ENCODE data around the gene GPHA2.

Gene GPHA2

GRCh38 chr11:64894070-64894811, 41.5 kb downstream of the GPHA2 start:
- Histone ChIP-seq H3K4me3 (ENCODE audit: low read depth in 1 of 5, low read length in 5 of 5) (no peak overlapping the region), H3K27ac (ENCODE audit: low read depth, low read length) (no peak overlapping the region), H3K4me1 (ENCODE audit: control insufficient read depth in 5 of 5, insufficient read depth in 5 of 5, low read length in 5 of 5) (peaks cover 0 to 30% (median 8%) of the 10 kb centered on the region in 5 donors), H3K36me3 (ENCODE audit: control insufficient read depth in 5 of 5, insufficient read depth in 5 of 5, low read length in 5 of 5) (peaks cover 0 to 49% (median 40%) of the 10 kb centered on the region in 5 donors), H3K9me3 (ENCODE audit: control insufficient read depth in 5 of 5, low read length in 5 of 5) (no peaks in the 10 kb centered on the region), H3K27me3 (ENCODE audit: control insufficient read depth in 5 of 5, insufficient read depth in 4 of 5, low read length in 5 of 5) (no peaks in the 10 kb centered on the region), H3K9ac (ENCODE audit: low read length in 5 of 5) (no peak overlapping the region)

- Histone ChIP-seq H3K36me3 (ENCODE audit: control insufficient read depth in 5 of 5, insufficient read depth in 5 of 5, low read length in 5 of 5) (peaks cover 0 to 41% (median 36%) of the 10 kb centered on the region in 5 donors), H3K9me3 (ENCODE audit: control insufficient read depth in 5 of 5, low read length in 5 of 5) (no peaks in the 10 kb centered on the region), H3K27me3 (ENCODE audit: control insufficient read depth in 5 of 5, insufficient read depth in 4 of 5, low read length in 5 of 5) (no peaks in the 10 kb centered on the region), H3K27ac (ENCODE audit: low read depth, low read length) (no peak overlapping the region), H3K4me1 (ENCODE audit: control insufficient read depth in 5 of 5, insufficient read depth in 5 of 5, low read length in 5 of 5) (peaks cover 0 to 33% (median 8%) of the 10 kb centered on the region in 5 donors), H3K4me3 (ENCODE audit: low read depth in 1 of 5, low read length in 5 of 5) (no peak overlapping the region), H3K9ac (ENCODE audit: low read length in 5 of 5) (no peak overlapping the region)
Observed at GRCh38 chr11:64893194-64894069, 42.3 kb downstream of the GPHA2 start.

GRCh38 chr11:64892838-64893193, 42.9 kb downstream of the GPHA2 start:
- Histone ChIP-seq H3K36me3 (ENCODE audit: control insufficient read depth in 5 of 5, insufficient read depth in 5 of 5, low read length in 5 of 5) (peaks cover 0 to 35% (median 30%) of the 10 kb centered on the region in 5 donors), H3K9ac (ENCODE audit: low read length in 5 of 5) (no peak overlapping the region), H3K27me3 (ENCODE audit: control insufficient read depth in 5 of 5, insufficient read depth in 4 of 5, low read length in 5 of 5) (no peaks in the 10 kb centered on the region), H3K27ac (ENCODE audit: low read depth, low read length) (no peak overlapping the region), H3K4me3 (ENCODE audit: low read depth in 1 of 5, low read length in 5 of 5) (no peak overlapping the region), H3K9me3 (ENCODE audit: control insufficient read depth in 5 of 5, low read length in 5 of 5) (no peaks in the 10 kb centered on the region), H3K4me1 (ENCODE audit: control insufficient read depth in 5 of 5, insufficient read depth in 5 of 5, low read length in 5 of 5) (peaks cover 4 to 39% (median 14%) of the 10 kb centered on the region in 5 donors)

- Histone ChIP-seq H3K9ac (ENCODE audit: low read length in 5 of 5) (no peak overlapping the region), H3K27ac (ENCODE audit: low read depth, low read length) (no peak overlapping the region), H3K9me3 (ENCODE audit: control insufficient read depth in 5 of 5, low read length in 5 of 5) (no peaks in the 10 kb centered on the region), H3K27me3 (ENCODE audit: control insufficient read depth in 5 of 5, insufficient read depth in 4 of 5, low read length in 5 of 5) (no peaks in the 10 kb centered on the region), H3K36me3 (ENCODE audit: control insufficient read depth in 5 of 5, insufficient read depth in 5 of 5, low read length in 5 of 5) (peaks cover 0 to 31% (median 26%) of the 10 kb centered on the region in 5 donors), H3K4me1 (ENCODE audit: control insufficient read depth in 5 of 5, insufficient read depth in 5 of 5, low read length in 5 of 5) (peaks cover 4 to 43% (median 18%) of the 10 kb centered on the region in 5 donors), H3K4me3 (ENCODE audit: low read depth in 1 of 5, low read length in 5 of 5) (no peak overlapping the region)
Observed at GRCh38 chr11:64892411-64892831, 43.3 kb downstream of the GPHA2 start.

GRCh38 chr11:64891880-64892279, 43.8 kb downstream of the GPHA2 start:
- Histone ChIP-seq H3K4me3 (ENCODE audit: low read depth in 1 of 5, low read length in 5 of 5) (no peak overlapping the region), H3K27me3 (ENCODE audit: control insufficient read depth in 5 of 5, insufficient read depth in 4 of 5, low read length in 5 of 5) (no peaks in the 10 kb centered on the region), H3K36me3 (ENCODE audit: control insufficient read depth in 5 of 5, insufficient read depth in 5 of 5, low read length in 5 of 5) (peaks cover 0 to 25% (median 20%) of the 10 kb centered on the region in 5 donors), H3K27ac (ENCODE audit: low read depth, low read length) (no peak overlapping the region), H3K9ac (ENCODE audit: low read length in 5 of 5) (no peak overlapping the region), H3K4me1 (ENCODE audit: control insufficient read depth in 5 of 5, insufficient read depth in 5 of 5, low read length in 5 of 5) (peaks cover 4 to 46% (median 20%) of the 10 kb centered on the region in 5 donors), H3K9me3 (ENCODE audit: control insufficient read depth in 5 of 5, low read length in 5 of 5) (no peaks in the 10 kb centered on the region)

GRCh38 chr11:64891215-64891848, 44.4 kb downstream of the GPHA2 start:
- Histone ChIP-seq H3K27me3 (ENCODE audit: control insufficient read depth in 5 of 5, insufficient read depth in 4 of 5, low read length in 5 of 5) (no peaks in the 10 kb centered on the region), H3K9ac (ENCODE audit: low read length in 5 of 5) (no peak overlapping the region), H3K4me3 (ENCODE audit: low read depth in 1 of 5, low read length in 5 of 5) (no peak overlapping the region), H3K9me3 (ENCODE audit: control insufficient read depth in 5 of 5, low read length in 5 of 5) (no peaks in the 10 kb centered on the region), H3K27ac (ENCODE audit: low read depth, low read length) (no peak overlapping the region), H3K36me3 (ENCODE audit: control insufficient read depth in 5 of 5, insufficient read depth in 5 of 5, low read length in 5 of 5) (peaks cover 0 to 20% (median 15%) of the 10 kb centered on the region in 5 donors), H3K4me1 (ENCODE audit: control insufficient read depth in 5 of 5, insufficient read depth in 5 of 5, low read length in 5 of 5) (peaks cover 4 to 46% (median 20%) of the 10 kb centered on the region in 5 donors)

GRCh38 chr11:64890522-64890939, 45.2 kb downstream of the GPHA2 start:
- Histone ChIP-seq H3K9ac (ENCODE audit: low read length in 5 of 5) (no peak overlapping the region), H3K27ac (ENCODE audit: low read depth, low read length) (no peak overlapping the region), H3K4me1 (ENCODE audit: control insufficient read depth in 5 of 5, insufficient read depth in 5 of 5, low read length in 5 of 5) (peaks cover 4 to 49% (median 24%) of the 10 kb centered on the region in 5 donors), H3K36me3 (ENCODE audit: control insufficient read depth in 5 of 5, insufficient read depth in 5 of 5, low read length in 5 of 5) (peaks cover 0 to 12% (median 8%) of the 10 kb centered on the region in 5 donors), H3K27me3 (ENCODE audit: control insufficient read depth in 5 of 5, insufficient read depth in 4 of 5, low read length in 5 of 5) (no peaks in the 10 kb centered on the region), H3K9me3 (ENCODE audit: control insufficient read depth in 5 of 5, low read length in 5 of 5) (no peaks in the 10 kb centered on the region), H3K4me3 (ENCODE audit: low read depth in 1 of 5, low read length in 5 of 5) (no peak overlapping the region)

GRCh38 chr11:64888729-64889511, 46.8 kb downstream of the GPHA2 start:
- H3K4me3 ChIP-seq (ENCODE audit: low read depth in 1 of 5, low read length in 5 of 5) = no peak overlapping the region
- H3K27me3 ChIP-seq (ENCODE audit: control insufficient read depth in 5 of 5, insufficient read depth in 4 of 5, low read length in 5 of 5) = no peaks in the 10 kb centered on the region
- no peak overlapping the region for H3K9ac ChIP-seq (ENCODE audit: low read length in 5 of 5)
- no peak overlapping the region for H3K27ac ChIP-seq (ENCODE audit: low read depth, low read length)
- no peaks in the 10 kb centered on the region for H3K9me3 ChIP-seq (ENCODE audit: control insufficient read depth in 5 of 5, low read length in 5 of 5)
- peaks cover 4 to 47% (median 21%) of the 10 kb centered on the region in 5 donors for H3K4me1 ChIP-seq (ENCODE audit: control insufficient read depth in 5 of 5, insufficient read depth in 5 of 5, low read length in 5 of 5)
- H3K36me3 ChIP-seq (ENCODE audit: control insufficient read depth in 5 of 5, insufficient read depth in 5 of 5, low read length in 5 of 5) = no peaks in the 10 kb centered on the region

GRCh38 chr11:64888406-64888728, 47.3 kb downstream of the GPHA2 start:
- H3K27me3 ChIP-seq (ENCODE audit: control insufficient read depth in 5 of 5, insufficient read depth in 4 of 5, low read length in 5 of 5) = no peaks in the 10 kb centered on the region
- peak overlapping the region; percentile 67 for H3K27ac ChIP-seq (ENCODE audit: low read depth, low read length)
- H3K9ac ChIP-seq (ENCODE audit: low read length in 5 of 5) = no peak overlapping the region
- H3K4me3 ChIP-seq (ENCODE audit: low read depth in 1 of 5, low read length in 5 of 5) = peak overlapping the region; percentile 31 to 61 (median 54)
- H3K36me3 ChIP-seq (ENCODE audit: control insufficient read depth in 5 of 5, insufficient read depth in 5 of 5, low read length in 5 of 5) = no peaks in the 10 kb centered on the region
- no peaks in the 10 kb centered on the region for H3K9me3 ChIP-seq (ENCODE audit: control insufficient read depth in 5 of 5, low read length in 5 of 5)
- H3K4me1 ChIP-seq (ENCODE audit: control insufficient read depth in 5 of 5, insufficient read depth in 5 of 5, low read length in 5 of 5) = peaks cover 4 to 41% (median 20%) of the 10 kb centered on the region in 5 donors

Measured in subcutaneous abdominal adipose tissue (tissue), 5 donors.